Measurements from ENCODE around the gene MEAK7. TPM values are rescaled to one million over a fixed set of nuclear protein-coding genes. Genes with fewer than 3 reads are reported as not detected.

The MEAK7 gene
- total RNA-seq, 2 donors from 2014 or later = 17.0 to 23.4 TPM

DNA sequence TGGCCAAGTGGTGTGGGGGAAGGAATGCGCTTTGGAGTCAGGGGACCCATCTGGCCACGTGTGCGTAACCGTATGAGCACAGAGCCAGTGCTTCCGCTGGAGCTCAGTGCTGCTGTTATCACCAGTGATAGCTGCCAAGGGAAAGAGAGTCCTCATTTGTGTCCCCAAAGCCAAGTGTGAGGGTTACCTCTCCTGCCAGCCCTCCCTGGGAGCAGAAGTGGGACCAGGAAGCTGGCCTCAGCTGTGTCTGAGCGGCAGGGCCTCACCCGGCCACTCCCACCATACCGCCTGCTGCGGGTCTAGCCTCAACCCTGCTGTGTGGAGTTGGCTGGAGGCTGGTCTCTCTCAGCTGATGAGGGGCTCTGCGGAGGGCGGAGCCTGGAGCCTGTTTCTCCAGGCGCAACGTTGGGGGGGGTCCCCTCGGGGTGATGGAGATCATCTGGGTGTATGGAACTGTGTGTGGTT lies 44.5 kb downstream of the MEAK7 start:
- no peak overlapping the region for H3K27ac ChIP-seq
- TF ChIP-seq CTCF (IDR thresholded peaks at IDR 0.05) = no peak
- no peaks in the 10 kb centered on the region for H3K4me1 ChIP-seq
- DNase-seq = no peak
- H3K4me3 ChIP-seq = no peak overlapping the region
- peaks cover 7% of the 10 kb centered on the region for H3K36me3 ChIP-seq
- H3K27me3 ChIP-seq = no peaks in the 10 kb centered on the region
- no peak overlapping the region for H3K9ac ChIP-seq (ENCODE audit: low read depth in 2 of 2, low read length in 2 of 2)
- intact Hi-C loops (cut with DNase I) = no loop called here
- no peaks in the 10 kb centered on the region for H3K9me3 ChIP-seq

- intact Hi-C loops (cut with DNase I) = no loop called here
- no peak for DNase-seq
- Histone ChIP-seq H3K27me3 (no peaks in the 10 kb centered on the region), H3K4me3 (no peak overlapping the region), H3K9me3 (no peaks in the 10 kb centered on the region), H3K27ac (no peak overlapping the region), H3K4me1 (no peaks in the 10 kb centered on the region), H3K9ac (ENCODE audit: low read depth in 2 of 2, low read length in 2 of 2) (no peak overlapping the region), H3K36me3 (peaks cover 7% of the 10 kb centered on the region)
- TF ChIP-seq CTCF (IDR thresholded peaks at IDR 0.05) = no peak
Observed at GRCh38 chr16:84459533-84459894, 44.9 kb downstream of the MEAK7 start.

DNA sequence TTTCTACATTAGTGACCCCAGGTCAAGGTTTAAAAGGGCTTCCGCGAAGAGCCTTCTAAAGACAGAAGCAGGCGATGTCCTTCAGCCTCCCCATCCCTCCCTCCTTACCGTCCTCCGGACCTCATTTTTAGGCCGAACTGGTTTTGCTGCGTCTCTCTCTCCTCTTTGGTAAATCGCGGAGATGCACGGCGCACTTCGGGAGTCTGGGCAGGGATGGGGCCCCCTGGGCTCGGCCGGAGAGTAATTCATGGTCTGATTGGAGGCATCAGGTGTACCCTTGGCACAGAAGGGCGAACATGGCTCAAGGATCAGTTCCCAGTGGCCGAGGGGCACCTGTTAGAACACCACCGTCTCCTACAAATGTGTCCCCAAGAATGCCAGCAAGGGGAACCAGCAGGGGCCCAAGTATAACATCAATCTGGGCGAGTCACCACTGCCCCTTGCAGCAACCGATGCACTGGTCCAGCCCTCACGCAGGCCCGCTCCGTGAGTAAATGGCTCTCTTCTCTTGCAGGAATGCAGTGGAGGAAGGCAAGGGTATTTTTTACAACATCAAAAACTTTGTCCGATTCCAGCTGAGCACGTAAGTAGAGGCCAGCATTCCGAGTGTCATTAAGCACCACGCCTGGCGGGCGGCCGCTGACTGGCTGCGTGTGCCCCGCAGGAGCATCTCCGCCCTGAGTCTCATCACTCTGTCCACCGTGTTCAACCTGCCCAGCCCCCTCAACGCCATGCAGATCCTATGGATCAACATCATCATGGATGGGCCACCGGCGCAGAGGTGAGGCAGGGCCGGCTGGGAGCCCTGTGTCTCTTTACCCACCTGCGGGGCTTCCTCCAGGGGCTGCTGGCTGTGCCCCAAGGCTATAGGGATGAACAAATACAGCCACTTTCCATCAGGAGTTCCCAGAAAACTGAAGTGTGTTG lies 45.6 kb downstream of the MEAK7 start:
- DNase-seq = no peak
- no peaks in the 10 kb centered on the region for H3K9me3 ChIP-seq

DNA sequence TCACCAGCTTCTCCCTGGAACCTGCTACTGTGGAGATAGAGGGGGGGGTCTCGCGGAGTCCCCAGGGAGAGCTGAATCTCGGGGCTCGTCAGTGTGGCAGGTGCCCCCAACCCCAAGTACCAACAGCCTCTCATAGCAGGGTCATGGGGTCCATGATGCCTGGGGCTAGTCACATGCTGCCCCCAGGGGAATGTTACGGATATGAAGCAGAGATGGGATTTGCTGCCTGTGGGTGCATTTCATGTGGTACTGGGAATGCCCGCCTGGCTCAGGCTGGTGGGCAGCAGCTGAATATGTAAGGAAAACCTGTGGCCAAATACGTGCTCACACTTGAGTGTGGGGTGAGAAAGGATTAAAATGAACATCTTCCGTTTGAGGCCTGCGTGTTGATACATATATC lies 49.4 kb downstream of the MEAK7 start:
- H3K4me3 ChIP-seq = no peak overlapping the region
- no peaks in the 10 kb centered on the region for H3K27me3 ChIP-seq
- H3K36me3 ChIP-seq = no peaks in the 10 kb centered on the region
- intact Hi-C loops (cut with DNase I) = no loop called here
- H3K27ac ChIP-seq = no peak overlapping the region
- no peaks in the 10 kb centered on the region for H3K4me1 ChIP-seq
- no peak for DNase-seq
- TF ChIP-seq CTCF (IDR thresholded peaks at IDR 0.05) = no peak
- no peaks in the 10 kb centered on the region for H3K9me3 ChIP-seq
- H3K9ac ChIP-seq (ENCODE audit: low read depth in 2 of 2, low read length in 2 of 2) = no peak overlapping the region

More for the DNA sequence above, 45.6 kb downstream of the MEAK7 start:
- no peaks in the 10 kb centered on the region for H3K27me3 ChIP-seq
- H3K9ac ChIP-seq (ENCODE audit: low read depth in 2 of 2, low read length in 2 of 2) = no peak overlapping the region
- intact Hi-C loops (cut with DNase I) = no loop called here
- no peak for TF ChIP-seq CTCF (IDR thresholded peaks at IDR 0.05)
- H3K4me1 ChIP-seq = no peaks in the 10 kb centered on the region
- no peak overlapping the region for H3K4me3 ChIP-seq
- peaks cover 6% of the 10 kb centered on the region for H3K36me3 ChIP-seq
- H3K27ac ChIP-seq = no peak overlapping the region

Other genes starting within 250 kb of the MEAK7 start
- 10 to 100 TPM in 1 of 2 donors, 1 to 10 TPM in 1; 4.4 to 17.4 TPM for gene WFDC1, start 209.8 kb downstream of the MEAK7 start, total RNA-seq
- 100 to 1,000 TPM; 126 to 220 TPM for gene ATP2C2, start 136.1 kb downstream of the MEAK7 start, total RNA-seq
- 100 to 1,000 TPM in 1 of 2 donors, 10 to 100 TPM in 1; 79.1 to 138 TPM for gene COTL1, start 113.4 kb upstream of the MEAK7 start, total RNA-seq
- 10 to 100 TPM; 49.7 to 62.7 TPM for gene KLHL36, start 143.9 kb upstream of the MEAK7 start, total RNA-seq
- gene USP10, start 195.3 kb upstream of the MEAK7 start, total RNA-seq = 10 to 100 TPM; 70.0 to 88.2 TPM

Measured in colonic mucosa (tissue), 4 donors.